Activated T-cell treated with anti-CD3 and anti-CD28 coated beads, Interleukin-2, amount 50 U/mL, for 24 hours (primary cell): ENCODE results near the gene CA11.
"Not testable (repeated sequence)": the region's sequence is repeated elsewhere in the genome, so short reads cannot be mapped to it uniquely, and the experiment has no call there.

Experiments
- DNase-seq: peaks from one replicate; pipeline ENCODE4 v3.0.0-alpha.2; 2020
- H3K27ac Mint-ChIP-seq: 2 replicates; pipeline ENCODE4 v1.8.0; 2020; ENCODE audit warnings: mild to moderate bottlenecking, mixed read lengths
- H3K27me3 Mint-ChIP-seq: 2 replicates; pipeline ENCODE4 v1.8.0; 2020; ENCODE audit warnings: mixed read lengths
- H3K36me3 Mint-ChIP-seq: 2 replicates; pipeline ENCODE4 v1.8.0; 2020; ENCODE audit warnings: low read depth, mixed read lengths
- H3K4me1 Mint-ChIP-seq: 2 replicates; pipeline ENCODE4 v1.8.0; 2020; ENCODE audit warnings: low read depth, mixed read lengths
- H3K4me3 Mint-ChIP-seq: 2 replicates; pipeline ENCODE4 v1.8.0; 2020; ENCODE audit warnings: mild to moderate bottlenecking, moderate library complexity, mixed read lengths
- H3K9me3 Mint-ChIP-seq: 2 replicates; pipeline ENCODE4 v1.8.0; 2020; ENCODE audit warnings: mixed read lengths

CA11 gene

GRCh38 chr19:48632286-48632685, 13.7 kb downstream of the CA11 start:
- peak overlapping the region; percentile 94 for H3K27ac Mint-ChIP-seq
- H3K4me3 Mint-ChIP-seq, H3K27me3 Mint-ChIP-seq, H3K9me3 Mint-ChIP-seq, DNase-seq: not testable (repeated sequence)
- H3K4me1 Mint-ChIP-seq: peaks cover 59% of the 10 kb centered on the region
- peaks cover 43% of the 10 kb centered on the region for H3K36me3 Mint-ChIP-seq

- no peak overlapping the region for H3K4me3 Mint-ChIP-seq
- H3K36me3 Mint-ChIP-seq: peaks cover 50% of the 10 kb centered on the region
- H3K27me3 Mint-ChIP-seq: no peaks in the 10 kb centered on the region
- no peaks in the 10 kb centered on the region for H3K9me3 Mint-ChIP-seq
- H3K4me1 Mint-ChIP-seq: peaks cover 59% of the 10 kb centered on the region
- H3K27ac Mint-ChIP-seq: peak overlapping the region; percentile 37
- DNase-seq: no peak
Observed at GRCh38 chr19:48631225-48631624, 14.8 kb downstream of the CA11 start.

- no peaks in the 10 kb centered on the region for H3K9me3 Mint-ChIP-seq
- no peaks in the 10 kb centered on the region for H3K27me3 Mint-ChIP-seq
- peaks cover 54% of the 10 kb centered on the region for H3K36me3 Mint-ChIP-seq
- DNase-seq: no peak
- no peak overlapping the region for H3K4me3 Mint-ChIP-seq
- peaks cover 58% of the 10 kb centered on the region for H3K4me1 Mint-ChIP-seq
- H3K27ac Mint-ChIP-seq: peak overlapping the region; percentile 37
Observed at GRCh38 chr19:48630296-48631063, 15.5 kb downstream of the CA11 start.

GRCh38 chr19:48629599-48630295, 16.2 kb downstream of the CA11 start:
- no peak overlapping the region for H3K4me3 Mint-ChIP-seq
- H3K9me3 Mint-ChIP-seq: no peaks in the 10 kb centered on the region
- H3K36me3 Mint-ChIP-seq: peaks cover 59% of the 10 kb centered on the region
- H3K27ac Mint-ChIP-seq: no peak overlapping the region
- DNase-seq: no peak
- H3K4me1 Mint-ChIP-seq: peaks cover 59% of the 10 kb centered on the region
- H3K27me3 Mint-ChIP-seq: no peaks in the 10 kb centered on the region

- Mint-ChIP-seq H3K36me3 (peaks cover 63% of the 10 kb centered on the region), H3K27me3 (no peaks in the 10 kb centered on the region), H3K4me1 (peaks cover 58% of the 10 kb centered on the region), H3K27ac (no peak overlapping the region), H3K4me3 (no peak overlapping the region), H3K9me3 (no peaks in the 10 kb centered on the region)
- no peak for DNase-seq
Observed at GRCh38 chr19:48629297-48629598, 16.7 kb downstream of the CA11 start.

GRCh38 chr19:48628486-48629296, 17.3 kb downstream of the CA11 start:
- no peaks in the 10 kb centered on the region for H3K27me3 Mint-ChIP-seq
- no peaks in the 10 kb centered on the region for H3K9me3 Mint-ChIP-seq
- H3K36me3 Mint-ChIP-seq: peaks cover 66% of the 10 kb centered on the region
- peaks cover 57% of the 10 kb centered on the region for H3K4me1 Mint-ChIP-seq
- H3K27ac Mint-ChIP-seq: peak overlapping the region; percentile 3
- DNase-seq: no peak
- H3K4me3 Mint-ChIP-seq: no peak overlapping the region

GRCh38 chr19:48627865-48628314, 18.1 kb downstream of the CA11 start:
- H3K36me3 Mint-ChIP-seq: peaks cover 71% of the 10 kb centered on the region
- no peaks in the 10 kb centered on the region for H3K27me3 Mint-ChIP-seq
- peaks cover 54% of the 10 kb centered on the region for H3K4me1 Mint-ChIP-seq
- no peak overlapping the region for H3K4me3 Mint-ChIP-seq
- no peak overlapping the region for H3K27ac Mint-ChIP-seq
- DNase-seq: no peak
- H3K9me3 Mint-ChIP-seq: no peaks in the 10 kb centered on the region

- H3K36me3 Mint-ChIP-seq: peaks cover 71% of the 10 kb centered on the region
- DNase-seq: no peak
- H3K4me3 Mint-ChIP-seq: no peak overlapping the region
- H3K27ac Mint-ChIP-seq: peak overlapping the region; percentile 60
- peaks cover 50% of the 10 kb centered on the region for H3K4me1 Mint-ChIP-seq
- H3K27me3 Mint-ChIP-seq: no peaks in the 10 kb centered on the region
- no peaks in the 10 kb centered on the region for H3K9me3 Mint-ChIP-seq
Observed at GRCh38 chr19:48627201-48627864, 18.7 kb downstream of the CA11 start.

- no peak for DNase-seq
- no peak overlapping the region for H3K4me3 Mint-ChIP-seq
Observed at GRCh38 chr19:48625891-48626327, 20.1 kb downstream of the CA11 start.

GRCh38 chr19:48624791-48625723, 20.9 kb downstream of the CA11 start:
- Mint-ChIP-seq H3K4me1 (peaks cover 49% of the 10 kb centered on the region), H3K27me3 (no peaks in the 10 kb centered on the region), H3K27ac (peak overlapping the region; percentile 89), H3K9me3 (no peaks in the 10 kb centered on the region), H3K36me3 (peaks cover 68% of the 10 kb centered on the region), H3K4me3 (peak overlapping the region; percentile 73)
- DNase-seq: no peak

More at GRCh38 chr19:48625891-48626327, 20.1 kb downstream of the CA11 start:
- Mint-ChIP-seq H3K9me3 (no peaks in the 10 kb centered on the region), H3K36me3 (peaks cover 73% of the 10 kb centered on the region), H3K4me1 (peaks cover 50% of the 10 kb centered on the region), H3K27ac (no peak overlapping the region), H3K27me3 (no peaks in the 10 kb centered on the region)

GRCh38 chr19:48624067-48624594, 21.9 kb downstream of the CA11 start:
- Mint-ChIP-seq H3K36me3 (peaks cover 68% of the 10 kb centered on the region), H3K27me3 (no peaks in the 10 kb centered on the region), H3K4me3 (peak overlapping the region; percentile 73), H3K27ac (peak overlapping the region; percentile 89), H3K4me1 (peaks cover 53% of the 10 kb centered on the region), H3K9me3 (no peaks in the 10 kb centered on the region)
- peak; percentile 97 for DNase-seq

GRCh38 chr19:48623556-48624066, 22.4 kb downstream of the CA11 start:
- DNase-seq: no peak
- Mint-ChIP-seq H3K27me3 (no peaks in the 10 kb centered on the region), H3K27ac (peak overlapping the region; percentile 89), H3K4me1 (peaks cover 53% of the 10 kb centered on the region), H3K4me3 (peak overlapping the region; percentile 73), H3K9me3 (no peaks in the 10 kb centered on the region), H3K36me3 (peaks cover 68% of the 10 kb centered on the region)
